BLaER1 (cell line): ENCODE results near the gene BPGM.
"Not testable (repeated sequence)": the region's sequence is repeated elsewhere in the genome, so short reads cannot be mapped to it uniquely, and the experiment has no call there.

Experiments used
- H3K27ac ChIP-seq: shearing (Covaris generic); formaldehyde crosslinking; 2 replicates; pipeline ENCODE4 v1.8.1; 2022
- H3K27me3 ChIP-seq: shearing (Covaris generic); formaldehyde crosslinking; 2 replicates; pipeline ENCODE4 v1.8.1; 2022
- H3K36me3 ChIP-seq: shearing (Covaris generic); formaldehyde crosslinking; 2 replicates; pipeline ENCODE4 v1.8.1; 2022
- H3K4me1 ChIP-seq: shearing (Covaris generic); formaldehyde crosslinking; 2 replicates; pipeline ENCODE4 v1.8.1; 2022
- H3K4me2 ChIP-seq: shearing (Covaris generic); formaldehyde crosslinking; 2 replicates; pipeline ENCODE4 v1.8.1; 2022
- H3K4me3 ChIP-seq: shearing (Covaris generic); formaldehyde crosslinking; 2 replicates; pipeline ENCODE4 v1.8.1; 2022
- H3K9ac ChIP-seq: shearing (Covaris generic); formaldehyde crosslinking; 2 replicates; pipeline ENCODE4 v1.8.1; 2022
- H3K9me3 ChIP-seq: shearing (Covaris generic); formaldehyde crosslinking; 2 replicates; pipeline ENCODE4 v1.8.1; 2022
- H4K20me1 ChIP-seq: shearing (Covaris generic); formaldehyde crosslinking; 2 replicates; pipeline ENCODE4 v1.8.1; 2022
- Cebpa-rat ChIP-seq: shearing (Covaris generic); IDR thresholded peaks from 2 replicates; pipeline ENCODE4 v1.8.1; 2022

The BPGM gene

GRCh38 chr7:134679006-134679405, 32.4 kb downstream of the BPGM start:
- Histone ChIP-seq H3K9me3 (peaks cover 9% of the 10 kb centered on the region), H4K20me1 (no peaks in the 10 kb centered on the region), H3K4me3 (no peak overlapping the region), H3K27ac (no peak overlapping the region), H3K4me1 (no peaks in the 10 kb centered on the region), H3K36me3 (peaks cover 20% of the 10 kb centered on the region), H3K4me2 (no peak overlapping the region), H3K9ac (no peak overlapping the region), H3K27me3 (no peaks in the 10 kb centered on the region)
- TF ChIP-seq Cebpa-rat: no peak

DNA sequence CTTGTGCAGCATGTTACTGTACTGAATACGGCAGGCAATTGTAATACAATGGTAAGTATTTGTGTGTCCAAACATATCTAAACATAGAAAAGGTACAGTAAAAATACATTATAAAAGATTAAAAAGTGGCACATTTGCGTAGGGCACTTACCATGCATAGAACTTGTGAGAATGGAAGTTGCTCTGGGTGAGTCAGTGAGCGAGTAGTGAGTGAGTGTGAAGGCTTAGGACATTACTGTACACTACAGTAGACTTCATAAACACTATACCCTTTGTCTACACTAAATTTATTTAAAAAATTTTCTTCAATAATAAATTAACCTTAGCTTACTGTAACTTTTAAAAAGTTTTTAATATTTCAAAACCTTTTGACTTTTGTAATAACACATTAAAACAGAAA, 37.5 kb downstream of the BPGM start:
- no peaks in the 10 kb centered on the region for H3K4me1 ChIP-seq
- no peaks in the 10 kb centered on the region for H4K20me1 ChIP-seq
- H3K27ac ChIP-seq: no peak overlapping the region
- H3K4me3 ChIP-seq: no peak overlapping the region
- H3K9me3 ChIP-seq: no peaks in the 10 kb centered on the region
- no peak overlapping the region for H3K4me2 ChIP-seq
- no peaks in the 10 kb centered on the region for H3K27me3 ChIP-seq
- peaks cover 15% of the 10 kb centered on the region; the same call in 1 of the 2 replicates for H3K36me3 ChIP-seq
- H3K9ac ChIP-seq: no peak overlapping the region
- no peak for TF ChIP-seq Cebpa-rat

DNA sequence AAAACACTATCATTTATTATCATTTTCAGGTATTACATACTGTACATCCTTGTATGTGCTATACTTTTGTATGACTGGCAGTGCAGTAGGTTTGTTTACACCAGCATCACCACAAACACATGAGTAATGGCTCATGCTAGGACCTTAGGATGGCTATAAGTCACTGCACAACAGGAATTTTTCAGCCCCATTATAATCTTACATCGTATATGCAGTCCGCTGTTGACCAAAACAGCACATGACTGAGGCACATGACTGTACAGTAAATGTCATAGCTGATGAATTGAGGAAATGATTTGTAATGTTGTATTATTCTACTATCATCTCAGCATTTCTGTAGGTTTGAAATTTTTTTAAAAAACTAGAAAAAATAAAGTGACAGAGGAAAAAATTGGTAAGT, 38.6 kb downstream of the BPGM start:
- H3K27ac ChIP-seq: no peak overlapping the region
- no peak overlapping the region for H3K4me2 ChIP-seq
- H3K9ac ChIP-seq: no peak overlapping the region
- no peak overlapping the region for H3K4me3 ChIP-seq
- H3K36me3 ChIP-seq: peaks cover 5% of the 10 kb centered on the region; the same call in 1 of the 2 replicates
- H3K9me3 ChIP-seq: no peaks in the 10 kb centered on the region
- H3K4me1 ChIP-seq: peaks cover 9% of the 10 kb centered on the region
- H3K27me3 ChIP-seq: no peaks in the 10 kb centered on the region
- TF ChIP-seq Cebpa-rat: no peak
- H4K20me1 ChIP-seq: no peaks in the 10 kb centered on the region

GRCh38 chr7:134686786-134687185, 40.1 kb downstream of the BPGM start:
- H3K4me1 ChIP-seq: peaks cover 24% of the 10 kb centered on the region
- H4K20me1 ChIP-seq: no peaks in the 10 kb centered on the region
- no peak overlapping the region for H3K9ac ChIP-seq
- no peaks in the 10 kb centered on the region for H3K36me3 ChIP-seq
- H3K9me3 ChIP-seq: no peaks in the 10 kb centered on the region
- H3K27me3 ChIP-seq: no peaks in the 10 kb centered on the region
- H3K4me2 ChIP-seq: no peak overlapping the region
- H3K27ac ChIP-seq: no peak overlapping the region
- no peak for TF ChIP-seq Cebpa-rat
- no peak overlapping the region for H3K4me3 ChIP-seq

DNA sequence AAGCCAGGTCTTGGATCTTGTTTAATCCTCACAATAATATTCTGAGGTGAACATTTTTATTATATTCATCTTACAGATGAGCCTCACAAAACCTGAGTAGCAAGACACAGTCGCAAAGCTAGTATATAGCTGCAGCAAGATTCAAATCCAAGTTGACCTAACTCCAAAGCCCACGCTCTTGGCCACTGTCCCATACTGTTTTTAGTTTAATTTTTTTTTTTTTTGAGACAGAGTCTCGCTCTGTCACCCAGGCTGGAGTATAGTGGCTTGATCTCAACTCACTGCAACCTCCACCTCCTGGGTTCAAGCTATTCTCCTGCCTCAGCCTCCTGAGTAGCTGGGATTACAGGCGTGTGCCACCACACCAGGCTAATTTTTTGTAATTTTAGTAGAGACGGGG, 42.9 kb downstream of the BPGM start:
- H4K20me1 ChIP-seq, H3K27me3 ChIP-seq, H3K27ac ChIP-seq, H3K9me3 ChIP-seq, H3K4me3 ChIP-seq, H3K36me3 ChIP-seq: not testable (repeated sequence)
- Histone ChIP-seq H3K4me2 (peak overlapping the region; percentile 41), H3K9ac (0 out of 2 replicates have a peak overlapping the region, but pooled peaks have one; percentile 8), H3K4me1 (peaks cover 32% of the 10 kb centered on the region)

DNA sequence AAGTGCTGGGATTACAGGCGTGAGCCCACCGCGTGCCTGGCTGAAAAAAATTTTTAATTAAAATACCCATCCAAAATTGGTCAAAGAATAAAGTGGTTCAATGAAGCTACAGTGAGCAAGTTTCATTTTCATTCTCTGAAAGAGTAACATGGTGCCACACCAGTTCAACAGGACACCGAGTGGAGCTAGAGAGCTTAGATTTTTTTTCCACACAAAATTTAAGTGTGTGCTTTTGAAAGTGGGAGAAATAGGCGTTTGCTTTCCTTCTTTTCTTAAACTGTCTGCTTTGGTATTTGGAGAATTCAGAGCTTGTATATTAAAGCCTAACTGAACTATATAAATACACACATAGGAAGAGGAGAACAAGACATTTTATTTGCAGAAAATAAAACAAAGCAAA, 43.4 kb downstream of the BPGM start:
- no peaks in the 10 kb centered on the region for H3K9me3 ChIP-seq
- H4K20me1 ChIP-seq: no peaks in the 10 kb centered on the region
- no peak overlapping the region for H3K4me3 ChIP-seq
- H3K4me1 ChIP-seq: peaks cover 32% of the 10 kb centered on the region
- peak overlapping the region; percentile 47 for H3K27ac ChIP-seq
- peak overlapping the region; percentile 41 for H3K4me2 ChIP-seq
- TF ChIP-seq Cebpa-rat: no peak
- H3K36me3 ChIP-seq: no peaks in the 10 kb centered on the region
- no peaks in the 10 kb centered on the region for H3K27me3 ChIP-seq
- 0 out of 2 replicates have a peak overlapping the region, but pooled peaks have one; percentile 8 for H3K9ac ChIP-seq

GRCh38 chr7:134690614-134691504, 44.2 kb downstream of the BPGM start:
- Histone ChIP-seq H3K9ac (no peak overlapping the region), H3K4me3 (no peak overlapping the region), H3K4me2 (peak overlapping the region; percentile 41), H3K27ac (peak overlapping the region; percentile 47), H3K27me3 (no peaks in the 10 kb centered on the region), H3K4me1 (peaks cover 32% of the 10 kb centered on the region), H4K20me1 (no peaks in the 10 kb centered on the region), H3K9me3 (no peaks in the 10 kb centered on the region), H3K36me3 (no peaks in the 10 kb centered on the region)
- no peak for TF ChIP-seq Cebpa-rat

GRCh38 chr7:134691546-134692343, 45.1 kb downstream of the BPGM start:
- Histone ChIP-seq H3K27me3 (no peaks in the 10 kb centered on the region), H4K20me1 (no peaks in the 10 kb centered on the region), H3K4me2 (peak overlapping the region; percentile 39), H3K9me3 (no peaks in the 10 kb centered on the region), H3K36me3 (no peaks in the 10 kb centered on the region), H3K27ac (no peak overlapping the region), H3K4me1 (peaks cover 32% of the 10 kb centered on the region), H3K4me3 (no peak overlapping the region), H3K9ac (no peak overlapping the region)
- TF ChIP-seq Cebpa-rat: no peak

- no peaks in the 10 kb centered on the region for H4K20me1 ChIP-seq
- no peak overlapping the region for H3K9ac ChIP-seq
- no peaks in the 10 kb centered on the region for H3K27me3 ChIP-seq
- no peaks in the 10 kb centered on the region for H3K36me3 ChIP-seq
- no peak overlapping the region for H3K27ac ChIP-seq
- no peak overlapping the region for H3K4me3 ChIP-seq
- H3K4me1 ChIP-seq: peaks cover 32% of the 10 kb centered on the region
- no peak for TF ChIP-seq Cebpa-rat
- H3K4me2 ChIP-seq: peak overlapping the region; percentile 39
- no peaks in the 10 kb centered on the region for H3K9me3 ChIP-seq
Observed at GRCh38 chr7:134692344-134692705, 45.7 kb downstream of the BPGM start.

- Histone ChIP-seq H3K4me2 (no peak overlapping the region), H4K20me1 (no peaks in the 10 kb centered on the region), H3K9me3 (no peaks in the 10 kb centered on the region), H3K4me3 (no peak overlapping the region), H3K9ac (no peak overlapping the region), H3K27ac (no peak overlapping the region), H3K4me1 (peaks cover 32% of the 10 kb centered on the region), H3K36me3 (no peaks in the 10 kb centered on the region), H3K27me3 (no peaks in the 10 kb centered on the region)
- no peak for TF ChIP-seq Cebpa-rat
Observed at GRCh38 chr7:134693256-134693655, 46.6 kb downstream of the BPGM start.
